Adipose tissue (tissue), 3 donors: ENCODE measurements around the gene FNDC1. TPM values are rescaled to one million over a fixed set of nuclear protein-coding genes. Genes with fewer than 3 reads are reported as not detected.
"Not testable (repeated sequence)": the region's sequence is repeated elsewhere in the genome, so short reads cannot be mapped to it uniquely, and the experiment has no call there.

Experiments
- H3K27ac ChIP-seq: one replicate; pipeline ENCODE4 v1.5.1; 2013; ENCODE audit warnings: low read depth, low read length
- WGBS, 3 donors: extraction: QIAGEN DNeasy Blood & Tissue Kit; methylation state at CpG; one replicate each; pipeline ENCODE4 v1.1.7; 2013; 5-methylcytosine and 5-hydroxymethylcytosine counted together
- polyA plus RNA-seq, 3 donors: library from polyadenylated mRNA; stranded (reverse); fragments of 200-250 nt; gene quantifications; one replicate each; pipeline ENCODE4 v1.2.3, GENCODE V29; 2013
- donor health status: healthy with polysubstance abuse.
- donor health status: Bipolar disorder and iron deficiency.
- donor health status: healthy.

FNDC1 gene
- polyA plus RNA-seq, 3 donors: 0.18 to 0.43 TPM; not detected in 1

DNA sequence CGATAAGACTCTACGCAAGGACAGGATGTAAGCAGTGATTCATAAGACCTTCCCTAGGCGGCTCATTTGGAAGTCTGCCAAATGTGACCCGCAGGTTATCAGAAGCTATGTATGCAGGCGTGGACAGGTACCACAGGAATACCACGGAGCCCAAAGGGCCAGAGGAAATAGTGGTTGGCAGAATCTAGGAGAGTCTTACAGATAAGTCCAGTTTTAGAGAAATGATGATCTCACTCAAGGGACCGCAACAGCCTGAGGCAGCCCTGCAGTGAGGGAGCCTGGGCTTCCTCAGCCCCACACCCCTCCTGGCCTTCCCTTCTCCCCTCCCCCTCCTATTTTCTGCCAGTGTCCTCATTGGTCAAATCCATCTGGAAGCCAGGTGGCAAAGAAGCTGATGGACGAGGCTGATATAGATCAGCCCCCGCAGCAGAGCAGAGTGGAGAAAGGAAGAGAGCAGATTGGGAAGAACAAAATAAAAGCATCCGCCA, 110.6 kb downstream of the FNDC1 start:
- 47 to 65% (median 52%) methylated on average over 10 of the region's 10 CpGs for whole genome bisulfite sequencing, 3 donors
- H3K27ac ChIP-seq: no peak overlapping the region

DNA sequence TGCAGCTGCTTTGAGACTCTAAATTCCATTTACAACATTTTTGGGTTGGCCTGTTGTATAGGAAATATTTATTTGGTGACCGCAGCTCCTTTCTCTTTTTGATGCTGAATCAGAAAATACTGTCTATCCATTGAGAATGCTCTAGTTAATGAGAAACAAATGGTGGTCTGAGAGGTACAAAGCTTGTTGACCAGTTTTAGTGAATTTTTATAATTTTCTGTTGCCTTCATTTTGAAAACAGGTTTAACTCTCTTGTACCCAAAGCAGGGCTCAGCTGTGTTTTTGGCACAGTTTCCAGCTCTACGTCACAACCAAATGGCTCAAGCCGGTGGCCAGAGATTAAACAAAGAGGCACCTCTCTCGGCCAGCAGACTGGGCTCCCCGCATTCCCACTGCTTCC, 113.2 kb downstream of the FNDC1 start:
- no peak overlapping the region for H3K27ac ChIP-seq
- 31 to 47% (median 32%) methylated on average over 5 of the region's 5 CpGs for WGBS, 3 donors

DNA sequence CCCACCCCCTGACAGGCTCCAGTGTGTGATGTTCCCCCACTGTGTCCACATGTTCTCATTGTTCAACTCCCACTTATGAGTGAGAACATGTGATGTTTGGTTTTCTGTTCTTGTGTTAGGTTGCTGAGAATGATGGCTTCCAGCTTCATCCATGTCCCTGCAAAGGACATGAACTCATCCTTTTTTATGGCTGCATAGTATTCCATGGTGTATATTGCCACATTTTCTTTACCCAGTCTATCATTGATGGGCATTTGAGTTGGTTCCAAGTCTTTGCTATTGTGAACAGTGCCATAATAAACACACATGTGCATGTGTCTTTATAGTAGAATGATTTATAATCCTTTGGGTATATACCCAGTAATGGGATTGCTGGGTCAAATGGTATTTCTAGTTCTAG, 115.5 kb downstream of the FNDC1 start:
- not testable (repeated sequence) for H3K27ac ChIP-seq

DNA sequence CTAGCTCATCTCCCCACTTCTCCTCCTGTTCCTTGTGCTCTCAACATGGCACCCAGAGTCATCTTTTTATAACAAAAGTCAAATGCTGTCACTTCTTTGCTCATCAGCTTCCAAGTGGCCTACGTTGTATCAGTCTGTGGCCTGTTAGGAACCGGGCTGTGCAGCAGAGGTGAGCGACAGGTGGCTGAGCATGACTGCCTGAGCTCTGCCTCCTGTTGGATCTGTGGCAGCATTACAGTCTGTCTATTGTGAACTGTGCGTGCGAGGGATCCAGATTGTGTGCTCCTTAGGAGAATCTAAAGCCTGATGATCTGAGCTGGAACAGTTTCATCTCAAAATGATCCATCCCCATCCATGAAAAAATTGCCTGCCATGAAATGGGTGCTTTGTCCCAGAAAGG, 129.6 kb downstream of the FNDC1 start:
- H3K27ac ChIP-seq: no peak overlapping the region
- 90 to 95% (median 92%) methylated on average over 5 of the region's 5 CpGs for WGBS, 3 donors

DNA sequence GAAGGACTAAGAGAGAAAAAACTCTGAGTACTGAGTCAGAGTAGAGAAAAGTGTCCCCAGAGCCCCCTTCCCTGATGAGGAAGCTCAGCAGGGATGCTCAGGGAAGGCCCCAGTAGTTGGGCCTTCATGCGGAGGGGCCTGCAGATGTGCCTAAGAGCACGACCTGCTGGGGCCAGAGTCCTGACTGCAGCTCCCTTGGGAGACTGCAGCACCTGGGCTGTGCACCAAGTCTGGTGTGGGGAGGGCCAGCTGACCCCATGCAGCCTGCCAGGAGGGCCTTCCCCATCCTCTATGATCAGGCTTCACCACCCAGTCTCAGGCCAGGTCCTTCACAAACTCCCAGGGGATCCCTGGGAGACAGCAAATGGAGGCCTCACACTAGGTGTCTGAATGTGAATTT, 130.4 kb downstream of the FNDC1 start:
- WGBS, 3 donors: 80 to 85% (median 85%) methylated on average over 2 of the region's 2 CpGs

DNA sequence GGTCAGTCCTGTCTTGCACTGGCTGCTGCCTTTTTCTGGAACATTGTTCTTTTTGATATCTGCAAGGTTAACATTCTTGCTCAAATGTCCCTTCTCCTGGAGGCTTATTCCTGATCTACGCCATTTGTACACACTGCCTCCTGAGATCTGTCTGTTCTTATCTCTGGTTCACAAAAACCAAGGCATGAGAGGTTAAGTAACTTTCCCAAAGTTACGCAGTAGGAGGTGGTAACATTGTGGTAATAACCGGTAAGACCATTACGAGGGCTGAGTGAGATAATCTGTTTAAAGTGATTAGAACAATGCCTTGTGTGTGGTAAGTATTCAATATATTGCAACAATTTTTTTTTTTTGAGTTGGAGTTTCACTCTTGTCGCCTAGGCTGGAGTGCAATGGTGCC, 132.1 kb downstream of the FNDC1 start:
- WGBS, 3 donors: 72 to 89% (median 80%) methylated on average over 5 of the region's 5 CpGs

More for the DNA sequence above, 130.4 kb downstream of the FNDC1 start:
- H3K27ac ChIP-seq: no peak overlapping the region

DNA sequence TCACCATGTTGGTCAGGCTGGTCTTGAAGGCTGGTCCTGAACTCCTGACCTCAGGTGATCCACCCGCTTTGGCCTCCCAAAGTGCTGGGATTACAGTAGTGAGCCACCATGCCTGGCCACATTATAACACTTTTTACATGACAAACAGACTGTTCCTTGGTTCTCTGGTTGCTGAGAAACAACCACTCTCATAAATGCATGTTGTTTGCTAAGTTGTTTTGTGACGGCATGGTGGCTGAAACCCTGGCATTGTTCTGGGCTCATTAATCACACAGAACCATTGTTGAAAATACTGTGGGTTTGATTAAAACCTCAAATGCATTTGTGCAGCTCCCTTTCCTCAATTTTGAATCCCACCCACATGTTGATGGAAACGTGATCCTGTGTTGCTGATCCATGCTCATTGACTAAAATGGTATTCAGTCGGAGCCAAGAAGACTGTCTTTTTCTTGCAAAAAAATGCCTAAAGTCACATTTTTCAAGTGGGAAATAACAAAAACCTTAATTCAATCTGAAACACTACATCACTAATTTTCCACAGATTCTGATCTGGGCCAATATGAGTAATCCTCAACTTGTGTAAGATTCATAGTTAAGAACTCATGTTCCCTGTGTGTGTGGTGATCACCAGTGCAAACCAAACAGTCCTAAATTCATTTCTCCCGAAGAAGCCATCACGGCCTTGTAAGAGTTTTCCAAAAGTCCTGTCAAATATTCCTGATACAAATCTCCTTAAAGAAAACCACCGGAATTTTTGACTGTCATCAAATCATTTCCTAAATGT, 132.8 kb downstream of the FNDC1 start:
- 82 to 89% (median 89%) methylated on average over 7 of the region's 7 CpGs for WGBS, 3 donors
- H3K27ac ChIP-seq: no peak overlapping the region

More for the DNA sequence above, 132.1 kb downstream of the FNDC1 start:
- no peak overlapping the region for H3K27ac ChIP-seq

DNA sequence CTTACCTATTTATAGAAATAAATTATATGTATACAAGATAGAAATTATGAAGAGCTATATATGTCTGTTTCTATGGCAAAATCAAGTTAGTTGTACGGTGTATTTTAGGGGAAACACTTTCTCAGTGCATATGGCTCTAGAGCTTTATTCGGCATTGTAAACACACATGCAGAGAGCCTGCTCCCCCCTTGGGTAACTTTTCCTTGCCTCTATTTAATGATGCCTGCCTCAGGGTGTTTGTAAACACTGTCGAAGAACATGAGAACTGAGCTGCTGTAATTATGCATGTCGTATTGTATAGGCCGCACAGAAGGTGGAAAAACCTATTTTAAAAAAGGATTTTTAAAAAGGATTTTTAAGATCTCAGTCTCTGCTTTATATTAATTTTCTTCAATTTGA, 133.4 kb downstream of the FNDC1 start:
- WGBS, 3 donors: 68 to 73% (median 70%) methylated on average over 5 of the region's 5 CpGs
- no peak overlapping the region for H3K27ac ChIP-seq

DNA sequence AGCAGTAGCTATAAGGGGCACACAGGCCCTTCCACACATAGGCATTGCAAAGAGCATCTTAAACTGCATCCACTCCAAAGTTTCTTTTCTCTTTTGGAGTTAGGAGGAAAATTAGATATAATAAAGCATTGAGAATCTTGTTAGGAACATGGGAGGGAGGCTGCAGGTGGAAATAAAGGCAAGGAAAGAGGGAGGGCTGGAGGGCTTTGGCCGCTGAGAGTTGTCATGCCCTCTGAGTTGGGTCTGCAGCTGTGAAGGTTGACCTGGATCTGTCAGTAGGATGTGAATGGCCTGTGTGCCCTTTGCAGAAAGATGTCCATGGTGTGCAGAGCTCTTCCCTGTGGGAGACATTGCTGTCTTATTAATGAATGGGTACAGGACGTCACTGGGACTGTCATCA, 134.0 kb downstream of the FNDC1 start:
- H3K27ac ChIP-seq: no peak overlapping the region
- WGBS, 3 donors: 74 to 81% (median 79%) methylated on average over 2 of the region's 2 CpGs

DNA sequence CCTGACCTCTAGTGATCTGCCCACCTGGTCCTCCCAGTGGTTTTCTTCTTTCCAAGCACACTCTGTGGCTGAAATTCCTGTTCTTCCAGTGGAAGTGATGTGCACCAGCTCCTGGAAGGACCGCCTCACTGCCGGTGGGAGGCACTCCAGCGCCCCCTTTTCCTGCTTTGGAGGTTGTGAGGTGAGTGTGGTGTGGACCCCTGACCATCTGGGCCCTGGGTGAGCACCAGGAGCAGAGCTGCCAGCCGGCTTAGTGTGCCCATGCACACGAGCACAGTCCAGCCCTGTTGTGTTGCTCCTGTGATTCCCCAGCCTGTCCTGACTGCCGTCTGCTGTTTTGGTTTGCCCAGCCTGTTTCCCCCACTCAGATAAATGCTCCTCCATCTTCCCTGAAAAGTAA, 134.6 kb downstream of the FNDC1 start:
- H3K27ac ChIP-seq: no peak overlapping the region
- 66 to 83% (median 82%) methylated on average over 6 of the region's 6 CpGs for WGBS, 3 donors

DNA sequence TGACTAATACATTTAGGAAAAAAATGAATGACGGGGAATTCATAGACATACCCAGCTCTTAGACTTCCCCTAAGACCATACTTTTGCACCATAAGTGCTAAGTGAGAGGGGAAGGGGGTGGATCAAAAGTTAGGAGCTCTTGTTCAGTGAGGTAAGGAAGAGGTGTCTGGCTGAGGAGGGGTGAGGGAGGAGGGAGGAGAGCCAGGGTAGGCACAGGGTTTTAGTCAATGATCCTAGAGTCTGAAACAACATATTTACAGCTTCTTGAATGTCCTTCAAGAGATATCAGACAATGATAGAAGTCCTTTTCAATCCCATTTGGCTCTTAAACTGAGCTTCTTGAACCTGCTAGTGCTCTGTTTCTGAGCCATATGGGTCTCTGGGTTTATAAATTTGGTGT, 135.4 kb downstream of the FNDC1 start:
- 75 to 88% (median 87%) methylated on average over 1 of the region's 1 CpG for WGBS, 3 donors
- no peak overlapping the region for H3K27ac ChIP-seq

DNA sequence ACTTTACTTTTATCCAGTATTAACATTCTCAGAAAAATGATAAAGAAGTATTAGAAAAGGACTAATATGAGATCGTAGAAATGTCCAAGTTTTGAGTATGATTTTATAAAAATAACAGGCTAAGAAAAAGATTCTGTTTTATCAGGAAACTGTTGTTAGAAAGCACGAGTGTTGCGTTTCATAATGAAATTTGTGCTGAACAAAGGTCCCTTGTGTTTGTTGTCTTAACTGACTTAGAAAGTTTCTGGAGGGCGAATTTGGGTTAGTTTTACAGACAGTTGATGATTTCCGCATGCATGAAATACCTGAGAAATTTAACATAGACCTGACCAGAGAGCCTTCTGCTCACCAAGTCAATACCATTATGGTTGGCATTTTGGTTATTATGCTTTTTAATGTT, 136.0 kb downstream of the FNDC1 start:
- no peak overlapping the region for H3K27ac ChIP-seq
- 57 to 82% (median 71%) methylated on average over 5 of the region's 5 CpGs for WGBS, 3 donors

DNA sequence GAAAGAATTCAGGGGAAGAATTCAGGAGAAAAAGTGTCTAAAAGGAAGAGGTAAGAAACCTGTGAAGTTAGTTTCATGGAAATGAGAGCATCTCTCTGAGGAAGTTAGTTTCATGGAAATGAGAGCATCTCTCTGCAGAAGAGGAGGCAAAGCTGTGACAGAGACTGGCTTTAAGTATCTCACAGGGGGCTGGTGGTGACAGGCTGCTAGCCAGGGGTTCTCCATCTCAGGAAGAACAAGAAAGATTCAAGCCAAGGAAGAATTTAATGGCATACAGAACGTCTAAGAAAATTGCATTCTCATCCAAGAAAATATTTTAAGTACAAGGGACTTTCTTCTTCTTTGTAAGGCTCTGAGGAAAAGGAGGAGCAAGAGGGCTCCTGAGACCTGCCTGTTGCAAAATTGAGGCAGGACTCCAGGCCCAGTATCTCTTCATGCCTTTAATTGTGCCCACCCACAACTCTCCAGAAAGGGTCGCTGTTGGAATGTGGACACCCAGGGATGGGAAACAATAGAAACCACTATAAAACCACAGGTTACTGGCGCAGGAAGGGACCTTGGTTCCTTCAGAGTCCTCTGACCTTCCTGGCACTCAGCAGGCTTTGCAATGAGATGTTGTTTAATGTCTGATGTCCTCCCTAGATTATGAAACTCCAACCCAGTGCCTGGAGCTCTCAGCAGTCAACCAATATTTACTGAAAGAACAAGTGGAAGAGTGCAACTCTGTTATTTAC, 136.8 kb downstream of the FNDC1 start:
- 29 to 45% (median 31%) methylated on average over 3 of the region's 3 CpGs for WGBS, 3 donors
- no peak overlapping the region for H3K27ac ChIP-seq

DNA sequence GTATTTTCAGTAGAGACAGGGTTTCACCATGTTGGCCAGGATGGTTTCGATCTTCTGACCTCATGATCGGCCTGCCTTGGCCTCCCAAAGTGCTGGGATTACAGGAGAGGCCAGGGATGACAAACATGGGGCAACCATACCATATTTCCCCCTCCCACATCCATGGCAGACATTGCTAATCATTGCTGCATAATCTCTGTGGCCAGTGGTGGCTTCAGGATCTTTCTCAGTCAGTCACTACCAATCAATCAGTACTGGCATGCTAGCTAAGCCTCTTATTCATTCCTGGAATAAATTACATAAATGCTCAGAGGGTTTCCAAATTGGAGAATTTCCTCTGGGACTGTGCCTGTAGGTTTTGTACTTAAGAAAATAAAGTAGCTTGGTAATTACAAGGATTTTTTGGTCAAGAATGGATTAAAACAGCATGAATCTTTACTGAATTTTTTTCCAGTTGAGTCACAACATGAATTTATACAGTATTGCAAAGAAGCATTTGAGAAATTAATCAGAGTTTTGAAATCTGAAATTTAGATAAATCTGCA, 138.1 kb downstream of the FNDC1 start:
- 76 to 89% (median 79%) methylated on average over 2 of the region's 2 CpGs for WGBS, 3 donors
- H3K27ac ChIP-seq: no peak overlapping the region

DNA sequence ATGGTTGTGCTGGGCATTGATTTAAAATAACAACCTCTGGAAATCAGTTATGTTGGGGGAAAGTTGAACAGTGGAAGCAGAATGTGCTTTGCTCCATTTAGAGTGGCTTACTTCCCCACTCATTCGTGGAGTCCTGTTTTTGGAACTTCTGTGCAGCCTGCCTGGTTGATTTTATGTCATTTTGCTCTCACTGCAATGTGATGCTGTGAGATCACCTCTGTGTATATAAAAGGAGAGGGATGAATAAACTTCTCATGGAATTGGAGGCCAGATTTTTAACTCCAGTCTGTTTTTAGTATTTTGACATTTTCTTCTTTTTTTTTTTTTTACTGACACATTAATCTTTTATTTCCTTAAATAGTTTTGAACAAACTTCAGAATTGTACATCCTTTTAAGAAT, 139.0 kb downstream of the FNDC1 start:
- WGBS, 3 donors: 0 to 18% (median 0%) methylated on average over 1 of the region's 1 CpG
- no peak overlapping the region for H3K27ac ChIP-seq

DNA sequence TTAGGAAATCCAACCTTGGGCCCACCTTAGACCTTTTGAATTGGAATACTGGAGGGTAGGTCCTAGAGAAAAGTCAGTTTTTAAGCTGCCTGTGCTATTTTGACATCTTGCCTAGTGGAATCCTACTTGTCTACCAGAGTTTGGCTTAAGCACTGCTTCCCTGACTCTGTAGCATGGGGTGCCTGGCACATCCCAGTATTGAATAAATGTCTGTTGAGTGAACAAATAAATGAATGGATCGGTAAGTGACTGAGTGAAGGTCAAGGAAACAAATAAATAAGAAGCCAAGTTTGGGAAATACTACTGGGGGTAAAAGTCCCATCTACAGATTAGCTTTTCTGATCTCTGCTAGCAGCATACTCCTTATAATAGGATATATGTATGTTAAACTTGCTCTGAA, 140.5 kb downstream of the FNDC1 start:
- 65 to 100% (median 95%) methylated on average over 1 of the region's 1 CpG for WGBS, 3 donors
- no peak overlapping the region for H3K27ac ChIP-seq

DNA sequence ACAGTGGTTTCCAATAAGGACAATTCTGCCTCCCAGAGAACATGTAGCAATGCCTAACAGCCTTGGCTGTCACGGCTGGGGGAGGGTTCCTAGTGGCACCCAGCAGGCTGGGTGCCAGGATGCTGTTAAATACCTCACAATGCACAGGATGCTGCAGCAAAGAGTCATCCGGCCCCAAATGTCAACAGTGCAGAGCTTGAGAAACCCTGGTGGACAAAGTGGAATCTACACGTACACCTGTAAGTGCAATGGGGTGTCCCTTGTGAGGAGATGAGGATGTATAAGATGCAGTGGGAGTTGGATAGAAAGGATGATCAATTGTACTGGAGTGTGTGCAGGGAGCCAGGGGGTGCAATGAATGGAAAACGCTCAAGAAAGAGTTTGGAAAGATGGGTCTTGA, 142.4 kb downstream of the FNDC1 start:
- WGBS, 3 donors: 48 to 65% (median 58%) methylated on average over 4 of the region's 4 CpGs

DNA sequence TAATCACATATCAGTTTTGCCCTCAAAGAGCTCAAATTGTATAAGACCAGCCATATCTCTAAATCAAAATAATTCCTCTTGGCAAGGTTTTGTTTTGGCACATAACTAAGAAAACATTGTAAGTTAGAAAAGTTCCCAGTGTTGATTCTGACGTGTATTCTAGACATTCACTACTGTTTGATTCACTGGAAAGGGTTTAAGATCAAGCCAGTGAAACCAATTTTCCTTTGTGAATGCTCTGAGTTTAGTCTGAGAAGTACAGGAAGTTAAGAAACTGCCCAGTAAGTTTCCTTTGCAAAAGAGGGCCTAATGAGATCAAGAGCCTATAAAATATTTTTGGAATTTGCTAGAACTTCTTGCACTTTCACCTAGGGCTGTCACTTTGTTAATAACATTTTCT, 143.0 kb downstream of the FNDC1 start:
- no peak overlapping the region for H3K27ac ChIP-seq
- 25 to 39% (median 32%) methylated on average over 1 of the region's 1 CpG for WGBS, 3 donors

More for the DNA sequence above, 142.4 kb downstream of the FNDC1 start:
- no peak overlapping the region for H3K27ac ChIP-seq

DNA sequence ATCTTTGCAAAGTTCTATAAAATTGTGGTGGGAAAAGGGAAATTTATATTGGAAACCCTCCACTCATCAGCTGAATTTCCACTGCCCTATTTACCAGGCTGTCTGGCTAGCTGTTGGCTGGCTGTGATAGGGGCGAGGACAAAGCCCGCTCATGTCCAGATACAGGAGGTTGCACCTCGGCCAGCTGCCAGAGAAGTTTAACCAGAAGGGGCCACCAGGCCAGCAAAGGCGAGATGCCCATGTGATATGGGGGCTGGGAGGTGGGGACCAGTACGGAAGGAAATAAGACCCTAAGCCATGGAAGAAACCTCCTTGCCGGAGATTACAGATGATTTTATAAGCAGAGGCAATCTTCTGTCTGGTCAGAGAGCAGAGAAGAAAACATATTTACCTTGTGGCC, 143.8 kb downstream of the FNDC1 start:
- no peak overlapping the region for H3K27ac ChIP-seq
- 75 to 81% (median 80%) methylated on average over 6 of the region's 6 CpGs for WGBS, 3 donors
